NCI-H1105 (cell line): ENCODE data around the gene RAB3C.

Experiments used
- DNase-seq: peaks from one replicate; lab custom pipeline; 2025; lab: John Stamatoyannopoulos, UW

Gene RAB3C

GRCh38 chr5:58731641-58732040, 148.8 kb downstream of the RAB3C start:
- DNase-seq, result no peak

GRCh38 chr5:58735637-58736036, 152.8 kb downstream of the RAB3C start:
- no peak for DNase-seq

- DNase-seq, result no peak
Measured at GRCh38 chr5:58736214-58736613, 153.3 kb downstream of the RAB3C start.

- DNase-seq, result no peak
Measured at GRCh38 chr5:58737671-58738070, 154.8 kb downstream of the RAB3C start.

GRCh38 chr5:58738336-58738735, 155.5 kb downstream of the RAB3C start:
- DNase-seq, result no peak

GRCh38 chr5:58739051-58739450, 156.2 kb downstream of the RAB3C start:
- no peak for DNase-seq

- DNase-seq, result no peak
Measured at GRCh38 chr5:58740956-58741355, 158.1 kb downstream of the RAB3C start.

GRCh38 chr5:58745350-58745749, 162.5 kb downstream of the RAB3C start:
- DNase-seq, result no peak

GRCh38 chr5:58746321-58746720, 163.4 kb downstream of the RAB3C start:
- DNase-seq, result peak; percentile 34

GRCh38 chr5:58750036-58750435, 167.2 kb downstream of the RAB3C start:
- no peak for DNase-seq

- no peak for DNase-seq
Measured at GRCh38 chr5:58751222-58751837, 168.5 kb downstream of the RAB3C start.

- DNase-seq, result no peak
Measured at GRCh38 chr5:58752104-58752503, 169.2 kb downstream of the RAB3C start.

GRCh38 chr5:58753446-58753845, 170.6 kb downstream of the RAB3C start:
- DNase-seq, result no peak

- DNase-seq, result no peak
Measured at GRCh38 chr5:58754250-58754649, 171.4 kb downstream of the RAB3C start.

GRCh38 chr5:58755397-58755796, 172.5 kb downstream of the RAB3C start:
- no peak for DNase-seq

- no peak for DNase-seq
Measured at GRCh38 chr5:58759745-58760144, 176.9 kb downstream of the RAB3C start.

- DNase-seq, result no peak
Measured at GRCh38 chr5:58760222-58760621, 177.3 kb downstream of the RAB3C start.

- DNase-seq, result no peak
Measured at GRCh38 chr5:58761407-58761806, 178.5 kb downstream of the RAB3C start.

GRCh38 chr5:58763390-58763789, 180.5 kb downstream of the RAB3C start:
- DNase-seq, result no peak

GRCh38 chr5:58764199-58764598, 181.3 kb downstream of the RAB3C start:
- no peak for DNase-seq

- DNase-seq, result no peak
Measured at GRCh38 chr5:58765058-58765457, 182.2 kb downstream of the RAB3C start.

- DNase-seq, result no peak
Measured at GRCh38 chr5:58767104-58767503, 184.2 kb downstream of the RAB3C start.

- no peak for DNase-seq
Measured at GRCh38 chr5:58770136-58770535, 187.3 kb downstream of the RAB3C start.

- DNase-seq, result no peak
Measured at GRCh38 chr5:58771796-58772195, 188.9 kb downstream of the RAB3C start.
